Measurements from ENCODE around the gene ARL6IP4. TPM values are rescaled to one million over a fixed set of nuclear protein-coding genes. Genes with fewer than 3 reads are reported as not detected.

The ARL6IP4 gene
- total and polyA plus RNA-seq, 3 experiments from 2014 or later = 172 to 246 (median 181) TPM

DNA sequence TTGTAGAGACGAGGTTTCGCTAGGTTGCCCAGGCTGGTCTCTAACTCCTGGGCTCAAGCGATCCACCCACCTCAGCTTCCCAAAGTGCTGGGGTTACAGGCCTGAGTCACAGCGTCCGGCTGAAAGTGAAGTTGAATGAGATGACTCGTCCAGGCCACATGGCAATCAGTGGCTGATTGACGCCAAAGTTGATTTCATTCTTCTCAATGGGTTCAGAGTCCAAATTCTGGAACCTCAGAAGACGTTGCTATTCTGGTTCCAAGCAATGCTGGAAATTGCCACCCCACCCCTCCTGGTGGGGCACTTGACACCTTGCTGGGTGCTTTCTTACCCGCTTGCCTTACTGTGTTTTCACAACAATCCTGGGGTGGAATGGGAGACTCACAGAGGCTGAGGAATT lies 29.1 kb upstream of the ARL6IP4 start:
- POLR2A ChIA-PET = no interaction called here
- peaks cover 0 to 2% (median 0%) of the 10 kb centered on the region in 3 donors for H3K36me3 Mint-ChIP-seq
- H3K4me3 ChIP-seq (ENCODE audit: low read length) = no peak overlapping the region
- H3K36me3 ChIP-seq (ENCODE audit: insufficient read depth, low read length) = no peaks in the 10 kb centered on the region
- H3K27me3 Mint-ChIP-seq = no peaks in the 10 kb centered on the region
- H3K9me3 ChIP-seq (ENCODE audit: low read length) = no peaks in the 10 kb centered on the region
- no peak overlapping the region for H3K27ac ChIP-seq (ENCODE audit: low read depth, low read length)
- H3K4me1 Mint-ChIP-seq = peaks cover 13 to 16% (median 16%) of the 10 kb centered on the region in 3 donors
- peaks cover 6% of the 10 kb centered on the region for H3K4me1 ChIP-seq (ENCODE audit: insufficient read depth, low read length)
- H3K27me3 ChIP-seq (ENCODE audit: insufficient read depth, low read length, poor library complexity, severe bottlenecking) = no peaks in the 10 kb centered on the region
- no peak overlapping the region for H3K27ac Mint-ChIP-seq
- DNase-seq = no peak
- no peaks in the 10 kb centered on the region for H3K9me3 Mint-ChIP-seq
- CTCF ChIA-PET = interaction anchor here (0.7 to 13.5 kb wide), 7 partner anchors 10 to 157 kb away, joined by 3 to 162 read pairs (median 4); no protein-coding TSS in a partner anchor
- H3K4me3 Mint-ChIP-seq = no peak overlapping the region

GRCh38 chr12:122951979-122952892 lies 28.2 kb upstream of the ARL6IP4 start:
- no peak overlapping the region for H3K27ac ChIP-seq (ENCODE audit: low read depth, low read length)
- H3K4me1 ChIP-seq (ENCODE audit: insufficient read depth, low read length) = peaks cover 1% of the 10 kb centered on the region
- CTCF ChIA-PET = interaction anchor here (0.6 to 13.5 kb wide), 22 partner anchors 9 to 300 kb away, joined by 3 to 162 read pairs (median 5); partner anchors contain the start of genes ABCB9, OGFOD2 and VPS37B
- no peaks in the 10 kb centered on the region for H3K27me3 ChIP-seq (ENCODE audit: insufficient read depth, low read length, poor library complexity, severe bottlenecking)
- no peaks in the 10 kb centered on the region for H3K9me3 Mint-ChIP-seq
- peaks cover 5 to 9% (median 8%) of the 10 kb centered on the region in 3 donors for H3K4me1 Mint-ChIP-seq
- H3K27me3 Mint-ChIP-seq = no peaks in the 10 kb centered on the region
- no peaks in the 10 kb centered on the region for H3K36me3 ChIP-seq (ENCODE audit: insufficient read depth, low read length)
- peak; percentile 51 to 81 (median 63) for DNase-seq
- no peak overlapping the region for H3K4me3 ChIP-seq (ENCODE audit: low read length)
- no peak overlapping the region for H3K4me3 Mint-ChIP-seq
- POLR2A ChIA-PET = no interaction called here
- H3K36me3 Mint-ChIP-seq = peaks cover 0 to 2% (median 0%) of the 10 kb centered on the region in 3 donors
- H3K27ac Mint-ChIP-seq = peak overlapping the region in 2 of 8 donors; percentile 14 to 17
- H3K9me3 ChIP-seq (ENCODE audit: low read length) = no peaks in the 10 kb centered on the region

GRCh38 chr12:122955156-122955555 lies 25.3 kb upstream of the ARL6IP4 start:
- POLR2A ChIA-PET = no interaction called here

GRCh38 chr12:122956035-122956434 lies 24.4 kb upstream of the ARL6IP4 start:
- no peaks in the 10 kb centered on the region for H3K27me3 Mint-ChIP-seq
- H3K4me3 ChIP-seq (ENCODE audit: low read length) = no peak overlapping the region
- no peak overlapping the region for H3K27ac ChIP-seq (ENCODE audit: low read depth, low read length)
- H3K27me3 ChIP-seq (ENCODE audit: insufficient read depth, low read length, poor library complexity, severe bottlenecking) = no peaks in the 10 kb centered on the region
- H3K36me3 Mint-ChIP-seq = peaks cover 0 to 11% (median 0%) of the 10 kb centered on the region in 3 donors
- H3K4me3 Mint-ChIP-seq = no peak overlapping the region
- H3K4me1 Mint-ChIP-seq = peaks cover 4 to 5% (median 4%) of the 10 kb centered on the region in 3 donors
- ChIA-PET POLR2A (no interaction called here), CTCF (interaction anchor here (0.9 to 13.5 kb wide), 7 partner anchors 8 to 162 kb away, joined by 3 to 162 read pairs (median 5); no protein-coding TSS in a partner anchor)
- H3K4me1 ChIP-seq (ENCODE audit: insufficient read depth, low read length) = no peaks in the 10 kb centered on the region
- H3K9me3 Mint-ChIP-seq = no peaks in the 10 kb centered on the region
- no peaks in the 10 kb centered on the region for H3K36me3 ChIP-seq (ENCODE audit: insufficient read depth, low read length)
- H3K27ac Mint-ChIP-seq = no peak overlapping the region
- no peak for DNase-seq
- no peaks in the 10 kb centered on the region for H3K9me3 ChIP-seq (ENCODE audit: low read length)

More at GRCh38 chr12:122955156-122955555, 25.3 kb upstream of the ARL6IP4 start:
- no peaks in the 10 kb centered on the region for H3K27me3 Mint-ChIP-seq
- no peaks in the 10 kb centered on the region for H3K27me3 ChIP-seq (ENCODE audit: insufficient read depth, low read length, poor library complexity, severe bottlenecking)
- H3K4me3 ChIP-seq (ENCODE audit: low read length) = no peak overlapping the region
- no peak for DNase-seq
- no peaks in the 10 kb centered on the region for H3K9me3 Mint-ChIP-seq
- H3K4me1 Mint-ChIP-seq = peaks cover 4 to 5% (median 4%) of the 10 kb centered on the region in 3 donors
- no peaks in the 10 kb centered on the region for H3K36me3 ChIP-seq (ENCODE audit: insufficient read depth, low read length)
- peaks cover 0 to 10% (median 0%) of the 10 kb centered on the region in 3 donors for H3K36me3 Mint-ChIP-seq
- no peak overlapping the region for H3K27ac ChIP-seq (ENCODE audit: low read depth, low read length)
- no peak overlapping the region for H3K4me3 Mint-ChIP-seq
- H3K27ac Mint-ChIP-seq = no peak overlapping the region
- H3K9me3 ChIP-seq (ENCODE audit: low read length) = no peaks in the 10 kb centered on the region
- H3K4me1 ChIP-seq (ENCODE audit: insufficient read depth, low read length) = no peaks in the 10 kb centered on the region
- CTCF ChIA-PET = interaction anchor here (1.1 to 13.5 kb wide), 9 partner anchors 9 to 161 kb away, joined by 3 to 162 read pairs (median 4); no protein-coding TSS in a partner anchor

DNA sequence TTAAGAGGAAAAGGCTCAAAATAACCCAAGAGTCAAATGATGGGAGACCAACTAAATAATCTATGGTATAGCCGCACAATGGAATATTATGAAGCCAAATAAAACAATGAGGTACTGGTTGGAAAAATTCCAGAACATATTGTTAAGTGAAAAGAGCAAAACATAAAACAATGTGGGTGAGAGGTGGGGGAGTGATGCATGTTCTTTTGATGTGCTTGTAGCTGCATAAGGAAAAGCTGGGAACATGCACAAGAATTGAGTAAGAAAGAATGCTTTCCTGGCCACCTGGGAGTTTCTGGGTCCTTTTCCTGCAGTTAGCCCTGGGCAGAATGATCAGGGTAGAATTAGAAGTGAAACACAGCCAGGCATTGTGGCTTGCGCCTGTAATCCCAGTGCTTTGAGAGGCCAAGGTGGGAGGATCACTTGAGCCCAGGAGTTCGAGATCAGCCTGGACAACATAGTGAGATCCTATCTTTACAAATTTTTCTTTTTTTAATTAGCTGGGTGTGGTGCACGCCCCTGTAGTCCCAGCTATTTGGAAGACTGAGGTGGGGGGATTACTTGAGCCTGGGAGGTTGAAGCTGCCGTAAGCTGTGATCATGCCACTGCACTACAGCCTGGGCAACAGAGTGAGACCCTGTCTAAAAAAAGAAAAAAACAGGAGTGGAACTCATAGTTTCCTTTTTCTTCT lies 22.1 kb upstream of the ARL6IP4 start:
- Histone ChIP-seq H3K9me3 (ENCODE audit: low read length) (no peaks in the 10 kb centered on the region), H3K27me3 (ENCODE audit: insufficient read depth, low read length, poor library complexity, severe bottlenecking) (no peaks in the 10 kb centered on the region), H3K4me3 (ENCODE audit: low read length) (no peak overlapping the region), H3K4me1 (ENCODE audit: insufficient read depth, low read length) (no peaks in the 10 kb centered on the region), H3K36me3 (ENCODE audit: insufficient read depth, low read length) (no peaks in the 10 kb centered on the region), H3K27ac (ENCODE audit: low read depth, low read length) (no peak overlapping the region)
- no peaks in the 10 kb centered on the region for H3K9me3 Mint-ChIP-seq
- H3K4me3 Mint-ChIP-seq = no peak overlapping the region
- no peak overlapping the region for H3K27ac Mint-ChIP-seq
- ChIA-PET POLR2A (no interaction called here), CTCF (interaction anchor here (13.5 kb wide), 1 partner anchor 99 kb away, joined by 162 read pairs; no protein-coding TSS in a partner anchor)
- no peaks in the 10 kb centered on the region for H3K27me3 Mint-ChIP-seq
- DNase-seq = no peak
- peaks cover 0 to 11% (median 0%) of the 10 kb centered on the region in 3 donors for H3K36me3 Mint-ChIP-seq
- no peaks in the 10 kb centered on the region for H3K4me1 Mint-ChIP-seq

DNA sequence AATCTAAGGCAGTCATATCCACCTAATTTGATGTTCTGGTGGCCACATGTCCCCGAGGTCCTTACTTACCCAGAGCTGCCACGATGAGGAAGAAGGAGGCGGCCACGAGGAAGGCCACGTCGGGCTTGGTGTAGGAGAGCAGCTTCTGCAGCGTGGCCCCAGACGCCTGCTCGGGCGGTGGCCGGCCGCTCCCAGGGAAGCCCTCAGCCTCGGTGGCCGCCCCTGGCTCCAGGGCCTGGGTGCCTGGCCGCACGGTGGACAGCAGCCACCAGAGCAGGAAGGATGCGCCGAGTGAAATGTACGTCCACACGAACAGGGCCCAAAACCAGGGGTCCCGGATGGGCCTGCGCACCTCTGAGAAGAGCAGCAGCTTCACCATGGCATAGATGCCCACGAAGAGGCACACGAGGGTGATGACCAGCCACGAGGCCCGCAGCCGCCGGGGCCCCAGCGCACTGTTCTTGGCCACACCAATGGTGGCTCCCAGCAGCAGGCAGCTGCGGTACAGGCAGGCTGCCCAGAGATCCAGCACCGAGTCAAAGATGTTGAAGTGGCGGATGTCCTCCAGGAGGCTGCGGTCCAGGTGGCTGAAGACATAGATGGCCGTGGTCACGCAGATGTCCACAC lies 20.8 kb upstream of the ARL6IP4 start:
- Histone ChIP-seq H3K27ac (ENCODE audit: low read depth, low read length) (no peak overlapping the region), H3K27me3 (ENCODE audit: insufficient read depth, low read length, poor library complexity, severe bottlenecking) (no peaks in the 10 kb centered on the region), H3K9me3 (ENCODE audit: low read length) (no peaks in the 10 kb centered on the region), H3K36me3 (ENCODE audit: insufficient read depth, low read length) (no peaks in the 10 kb centered on the region), H3K4me1 (ENCODE audit: insufficient read depth, low read length) (peaks cover under 1% of the 10 kb centered on the region), H3K4me3 (ENCODE audit: low read length) (no peak overlapping the region)
- ChIA-PET CTCF (no interaction called here), POLR2A (interaction anchor here (0.6 kb wide), 1 partner anchor 180 kb away, joined by 5 read pairs; no protein-coding TSS in a partner anchor)
- Mint-ChIP-seq H3K27me3 (no peaks in the 10 kb centered on the region), H3K36me3 (peaks cover 0 to 11% (median 0%) of the 10 kb centered on the region in 3 donors), H3K27ac (no peak overlapping the region), H3K4me1 (peaks cover under 1 to 2% (median under 1%) of the 10 kb centered on the region in 3 donors), H3K4me3 (no peak overlapping the region), H3K9me3 (no peaks in the 10 kb centered on the region)
- no peak for DNase-seq

- Histone ChIP-seq H3K9me3 (ENCODE audit: low read length) (no peaks in the 10 kb centered on the region), H3K36me3 (ENCODE audit: insufficient read depth, low read length) (no peaks in the 10 kb centered on the region), H3K27me3 (ENCODE audit: insufficient read depth, low read length, poor library complexity, severe bottlenecking) (no peaks in the 10 kb centered on the region), H3K27ac (ENCODE audit: low read depth, low read length) (no peak overlapping the region), H3K4me1 (ENCODE audit: insufficient read depth, low read length) (peaks cover 5% of the 10 kb centered on the region), H3K4me3 (ENCODE audit: low read length) (no peak overlapping the region)
- CTCF ChIA-PET = no interaction called here
- POLR2A ChIA-PET = interaction anchor here (0.6 kb wide), 1 partner anchor 181 kb away, joined by 5 read pairs; no protein-coding TSS in a partner anchor
- Mint-ChIP-seq H3K9me3 (no peaks in the 10 kb centered on the region), H3K36me3 (peaks cover 0 to 11% (median 0%) of the 10 kb centered on the region in 3 donors), H3K27me3 (no peaks in the 10 kb centered on the region), H3K4me3 (no peak overlapping the region), H3K27ac (no peak overlapping the region), H3K4me1 (peaks cover 3 to 6% (median 5%) of the 10 kb centered on the region in 3 donors)
- no peak for DNase-seq
Measured at GRCh38 chr12:122960193-122960569, 20.3 kb upstream of the ARL6IP4 start.

All from CD8-positive, alpha-beta memory T cell (primary cell).